Lower leg skin (tissue), 3 donors: ENCODE results near the gene CDC23.

Experiments
- POLR2A ChIP-seq, 2 donors: fragments of 450-650 bp; IDR thresholded peaks; one replicate each; pipeline ENCODE4 v1.6.1; 2016 to 2017; ENCODE audit warnings: antibody characterized with exemption in 2 of 2, mild to moderate bottlenecking in 1 of 2, moderate library complexity in 1 of 2
- TF ChIP-seq, protein P1 (sequence below), 3 donors: fragments of 450-650 bp; IDR thresholded peaks; one replicate each; pipeline ENCODE4 v1.5.1; 2016; ENCODE audit warnings: antibody characterized with exemption in 3 of 3, mild to moderate bottlenecking in 3 of 3, moderate library complexity in 2 of 3

DNA sequence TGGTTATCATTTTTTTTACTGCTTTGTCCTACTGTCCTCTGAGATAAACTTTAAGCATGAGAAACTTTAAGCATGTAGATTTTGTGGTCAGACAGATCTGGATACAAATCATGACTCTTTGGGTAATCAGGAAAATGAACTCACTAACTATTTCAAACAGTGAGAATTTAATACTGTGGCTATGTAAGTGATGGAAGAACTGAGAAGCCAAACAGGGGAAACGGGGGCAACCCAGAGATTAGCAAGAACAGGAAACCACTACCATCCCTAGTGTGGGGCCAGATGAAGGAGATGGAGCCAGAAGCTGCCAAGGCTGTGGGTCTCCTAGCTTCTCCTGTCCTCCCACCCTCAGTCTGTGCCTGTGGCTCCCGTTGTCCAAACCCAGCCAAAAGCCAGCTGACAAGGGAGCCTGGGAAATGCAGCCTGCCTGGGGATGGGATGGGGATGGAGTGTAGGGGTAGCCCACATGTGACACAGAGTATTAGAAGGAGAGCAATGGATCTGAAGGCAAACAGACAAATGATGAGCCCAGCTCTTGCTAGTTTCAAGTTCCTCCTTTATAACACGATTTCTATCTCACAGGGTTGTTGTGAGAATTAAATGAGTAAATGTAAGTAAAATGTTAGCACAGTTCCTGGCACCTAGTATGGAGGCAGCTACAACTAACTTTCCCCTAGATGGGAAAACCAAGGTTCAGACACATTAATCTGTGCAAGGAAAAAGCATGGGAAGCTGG lies 27.7 kb upstream of the CDC23 start:
- TF ChIP-seq, protein P1, sequence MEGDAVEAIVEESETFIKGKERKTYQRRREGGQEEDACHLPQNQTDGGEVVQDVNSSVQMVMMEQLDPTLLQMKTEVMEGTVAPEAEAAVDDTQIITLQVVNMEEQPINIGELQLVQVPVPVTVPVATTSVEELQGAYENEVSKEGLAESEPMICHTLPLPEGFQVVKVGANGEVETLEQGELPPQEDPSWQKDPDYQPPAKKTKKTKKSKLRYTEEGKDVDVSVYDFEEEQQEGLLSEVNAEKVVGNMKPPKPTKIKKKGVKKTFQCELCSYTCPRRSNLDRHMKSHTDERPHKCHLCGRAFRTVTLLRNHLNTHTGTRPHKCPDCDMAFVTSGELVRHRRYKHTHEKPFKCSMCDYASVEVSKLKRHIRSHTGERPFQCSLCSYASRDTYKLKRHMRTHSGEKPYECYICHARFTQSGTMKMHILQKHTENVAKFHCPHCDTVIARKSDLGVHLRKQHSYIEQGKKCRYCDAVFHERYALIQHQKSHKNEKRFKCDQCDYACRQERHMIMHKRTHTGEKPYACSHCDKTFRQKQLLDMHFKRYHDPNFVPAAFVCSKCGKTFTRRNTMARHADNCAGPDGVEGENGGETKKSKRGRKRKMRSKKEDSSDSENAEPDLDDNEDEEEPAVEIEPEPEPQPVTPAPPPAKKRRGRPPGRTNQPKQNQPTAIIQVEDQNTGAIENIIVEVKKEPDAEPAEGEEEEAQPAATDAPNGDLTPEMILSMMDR (IDR thresholded peaks at IDR 0.05), result no peak
- no peak for TF ChIP-seq POLR2A (IDR thresholded peaks at IDR 0.05)
